Heart left ventricle (tissue), 16 donors: ENCODE measurements around the gene AGPAT4. TPM values are rescaled to one million over a fixed set of nuclear protein-coding genes. Genes with fewer than 3 reads are reported as not detected.

Experiments
- ATAC-seq, 4 donors: fragments of 200-7000 bp; cut with Tn5 transposase; one replicate each; pipeline ENCODE4 v1.9.1; 2020 to 2022; ENCODE audit warnings: moderate library complexity in 4 of 4, mild to moderate bottlenecking in 3 of 4, moderate number of reproducible peaks in 1 of 4
- DNase-seq, 5 donors: peaks; one replicate each; pipeline ENCODE4 v3.0.0-alpha.2; 2020
- H3K27ac ChIP-seq, 12 donors: fragments of 200-600 bp; sonication (generic) in 4 of 12; one replicate each; pipeline versions ENCODE4 v1.5.0 to v1.8.0; 2016 to 2022; ENCODE audit warnings: mild to moderate bottlenecking in 2 of 12
- H3K27me3 ChIP-seq, 9 donors: fragments of 200-600 bp; sonication (generic) in 2 of 9; one replicate each; pipeline versions ENCODE4 v1.5.1 to v1.8.0; 2016 to 2022; ENCODE audit warnings: mild to moderate bottlenecking in 3 of 9
- H3K36me3 ChIP-seq, 9 donors: fragments of 200-600 bp; sonication (generic) in 2 of 9; one replicate each; pipeline versions ENCODE4 v1.5.0 to v1.8.0; 2018 to 2022; ENCODE audit warnings: mild to moderate bottlenecking in 2 of 9
- H3K4me1 ChIP-seq, 12 donors: fragments of 200-600 bp; sonication (generic) in 4 of 12; one replicate each; pipeline versions ENCODE4 v1.5.0 to v1.8.0; 2016 to 2022; ENCODE audit warnings: mild to moderate bottlenecking in 3 of 12
- H3K4me3 ChIP-seq, 12 donors: fragments of 200-600 bp; sonication (generic) in 4 of 12; one replicate each; pipeline versions ENCODE4 v1.5.0 to v1.8.0; 2017 to 2022; ENCODE audit warnings: mild to moderate bottlenecking in 9 of 12, moderate library complexity in 4 of 12
- H3K9me3 ChIP-seq, 12 donors: fragments of 200-600 bp; sonication (generic) in 4 of 12; one replicate each; pipeline versions ENCODE4 v1.5.0 to v1.8.0; 2016 to 2022; ENCODE audit warnings: mild to moderate bottlenecking in 1 of 12
- CTCF ChIP-seq, 12 donors: fragments of 200-600 bp; sonication (generic) in 4 of 12; IDR thresholded peaks; one replicate each; pipeline versions ENCODE4 v1.5.0 to v1.8.0; 2018 to 2022; ENCODE audit warnings: antibody characterized with exemption in 12 of 12, mild to moderate bottlenecking in 5 of 12
- POLR2A ChIP-seq, 2 donors: fragments of 450-650 bp; IDR thresholded peaks; one replicate each; pipeline ENCODE4 v1.6.1; 2017; ENCODE audit warnings: antibody characterized with exemption in 2 of 2, mild to moderate bottlenecking in 2 of 2, moderate library complexity in 2 of 2
- WGBS, 4 donors: extraction: QIAGEN DNeasy Blood & Tissue Kit in 2 of 4; methylation state at CpG; one replicate each; pipeline versions ENCODE4 v1.1.5 to v1.1.7; 2013 to 2018; 5-methylcytosine and 5-hydroxymethylcytosine counted together
- intact Hi-C, 10 donors: fragments of 100-400 bp; cut with DNase I; formaldehyde crosslinking; loops; one replicate each; pipeline versions ENCODE4 v1.11.1 to v1.14.2; 2022
- polyA plus RNA-seq, 2 donors: library from polyadenylated mRNA; stranded (reverse); fragments of 200-250 nt; gene quantifications; one replicate each; pipeline ENCODE4 v1.2.3, GENCODE V29; 2013
- total RNA-seq, 9 donors: library from RNA; depleted of rRNA in 2 of 9; stranded (reverse); fragments of >200 nt in 2 of 9; fragmentation: NEBNext Ultra II Directional in 3 of 9; extraction: Animal tissue kit (Norgen Biotek cat#: 25700) in 3 of 9; gene quantifications; one replicate each; pipeline versions ENCODE4 v1.1.0 to v1.2.4, GENCODE V29; 2016 to 2023
- donor health status: ischemic (EF 13 %, LVEDD 7.1; RV severe dilation, severe dysfunction).
- donor health status: healthy with polysubstance abuse.
- donor health status: DM: no; HTN: yes; CAD: no.
- donor health status: DM: no; HTN: no; CAD: no.
- donor health status: ischemic (EF 25% LVEDD 6.9; RV normal size, moderate dysfunction).
- donor health status: ischemic (EF 25% LVEDD 5.7; RV mildly dilated, moderate dysfunction).
- donor health status: healthy.
- donor health status: DM: yes; HTN: yes; CAD: no.
- donor health status: ischemic (EF 35%, LVEDD 5.7; RV mildly dilated, moderate dysfunction).
- donor health status: nonischemic (EF 11% LVEDD 7.7; RV severe dilation, severe dysfunction).
- donor health status: DM: yes; HTN: yes; CAD: no.
- donor health status: PGD.
- donor health status: ischemic (EF 29% LVEDD 5.4; RV normal size, mild dysfunction).
- donor health status: nonischemic (EF 23%, LVEDD 6.1; RV moderate dilation, normal function).

AGPAT4 gene
- total and polyA plus RNA-seq, 11 donors: 0.83 to 5.0 (median 1.8) TPM

GRCh38 chr6:161268531-161269210 lies 5.2 kb downstream of the AGPAT4 start:
- peaks cover 0 to 16% (median 4%) of the 10 kb centered on the region in 12 donors for H3K4me1 ChIP-seq
- peak in 1 of 4 donors; percentile 46 for ATAC-seq
- 86 to 95% (median 87%) methylated on average over 7 of the region's 7 CpGs for WGBS, 4 donors

GRCh38 chr6:161266513-161267230 lies 7.2 kb downstream of the AGPAT4 start:
- WGBS, 4 donors: 90 to 94% (median 91%) methylated on average over 9 of the region's 9 CpGs
- Histone ChIP-seq H3K27me3 (no peaks in the 10 kb centered on the region), H3K27ac (no peak overlapping the region), H3K4me1 (no peaks in the 10 kb centered on the region), H3K9me3 (no peaks in the 10 kb centered on the region), H3K4me3 (no peak overlapping the region), H3K36me3 (no peaks in the 10 kb centered on the region)
- TF ChIP-seq CTCF (IDR thresholded peaks at IDR 0.05) (no peak), POLR2A (IDR thresholded peaks at IDR 0.05) (no peak)
- no peak for ATAC-seq
- no peak for DNase-seq
- intact Hi-C loops: no loop called here

More at GRCh38 chr6:161268531-161269210, 5.2 kb downstream of the AGPAT4 start:
- TF ChIP-seq CTCF (IDR thresholded peaks at IDR 0.05) (no peak), POLR2A (IDR thresholded peaks at IDR 0.05) (no peak)
- no peak overlapping the region for H3K4me3 ChIP-seq
- no peaks in the 10 kb centered on the region for H3K36me3 ChIP-seq
- intact Hi-C loops: no loop called here
- no peak overlapping the region for H3K27ac ChIP-seq
- no peaks in the 10 kb centered on the region for H3K27me3 ChIP-seq
- no peak for DNase-seq
- no peaks in the 10 kb centered on the region for H3K9me3 ChIP-seq

GRCh38 chr6:161265975-161266374 lies 7.9 kb downstream of the AGPAT4 start:
- H3K27me3 ChIP-seq: no peaks in the 10 kb centered on the region
- intact Hi-C loops: no loop called here
- no peak for ATAC-seq
- no peak overlapping the region for H3K27ac ChIP-seq
- TF ChIP-seq POLR2A (IDR thresholded peaks at IDR 0.05) (no peak), CTCF (IDR thresholded peaks at IDR 0.05) (no peak)
- no peaks in the 10 kb centered on the region for H3K36me3 ChIP-seq
- no peaks in the 10 kb centered on the region for H3K9me3 ChIP-seq
- WGBS, 4 donors: 83 to 95% (median 90%) methylated on average over 7 of the region's 7 CpGs
- DNase-seq: no peak
- H3K4me3 ChIP-seq: no peak overlapping the region
- no peaks in the 10 kb centered on the region for H3K4me1 ChIP-seq

GRCh38 chr6:161265554-161265953 lies 8.3 kb downstream of the AGPAT4 start:
- Histone ChIP-seq H3K9me3 (no peaks in the 10 kb centered on the region), H3K27me3 (no peaks in the 10 kb centered on the region), H3K27ac (no peak overlapping the region), H3K36me3 (peaks cover 0 to 3% (median 0%) of the 10 kb centered on the region in 9 donors), H3K4me1 (no peaks in the 10 kb centered on the region), H3K4me3 (no peak overlapping the region)
- intact Hi-C loops: no loop called here
- TF ChIP-seq CTCF (IDR thresholded peaks at IDR 0.05) (no peak), POLR2A (IDR thresholded peaks at IDR 0.05) (no peak)
- DNase-seq: no peak
- WGBS, 4 donors: 84 to 93% (median 88%) methylated on average over 6 of the region's 6 CpGs
- no peak for ATAC-seq
